Stimulated activated CD4-positive, alpha-beta T cell treated with anti-CD3 and anti-CD28 coated beads, Interleukin-12 subunit alpha, Interleukin-12 subunit beta, amount 100 ng/mL, for 24 hours (primary cell): ENCODE data around the gene PDE11A.
"Not testable (repeated sequence)": the region's sequence is repeated elsewhere in the genome, so short reads cannot be mapped to it uniquely, and the experiment has no call there.

ENCODE experiments used
- DNase-seq, 2 experiments: peaks; one replicate each; pipeline ENCODE4 v3.0.0-alpha.2; 2020; ENCODE audit warnings: low read depth in 2 of 2

The PDE11A gene

DNA sequence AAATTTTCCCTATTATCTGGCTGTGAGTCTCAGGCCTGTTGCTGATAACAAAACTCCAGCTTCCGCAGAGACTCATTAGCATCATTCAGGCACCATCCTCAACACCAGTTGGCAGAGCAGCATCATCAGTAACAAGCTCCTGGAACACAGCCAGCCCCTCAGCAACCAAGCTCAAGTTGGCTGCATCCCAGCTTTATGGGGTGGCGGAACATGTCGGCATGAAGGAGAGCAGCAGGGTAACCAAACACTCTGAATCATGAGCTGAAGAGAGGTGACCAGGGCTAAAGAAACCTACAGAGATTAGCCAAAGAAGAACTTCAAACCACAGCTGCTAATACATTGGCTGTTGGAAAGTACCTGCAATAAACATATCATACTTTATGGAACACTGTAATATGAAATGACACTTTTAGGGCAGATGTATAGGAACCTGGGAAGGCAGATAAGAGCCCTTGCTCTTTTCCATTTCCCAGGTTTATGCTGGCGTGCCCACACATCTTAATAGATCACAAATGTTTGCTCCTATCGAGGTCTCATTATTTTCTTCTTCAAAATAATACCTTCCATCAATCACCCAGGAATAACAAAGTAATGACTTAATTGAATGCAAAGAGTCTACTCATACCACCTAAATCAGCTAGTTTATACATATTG lies 63.8 kb downstream of the PDE11A start:
- no peak for DNase-seq

DNA sequence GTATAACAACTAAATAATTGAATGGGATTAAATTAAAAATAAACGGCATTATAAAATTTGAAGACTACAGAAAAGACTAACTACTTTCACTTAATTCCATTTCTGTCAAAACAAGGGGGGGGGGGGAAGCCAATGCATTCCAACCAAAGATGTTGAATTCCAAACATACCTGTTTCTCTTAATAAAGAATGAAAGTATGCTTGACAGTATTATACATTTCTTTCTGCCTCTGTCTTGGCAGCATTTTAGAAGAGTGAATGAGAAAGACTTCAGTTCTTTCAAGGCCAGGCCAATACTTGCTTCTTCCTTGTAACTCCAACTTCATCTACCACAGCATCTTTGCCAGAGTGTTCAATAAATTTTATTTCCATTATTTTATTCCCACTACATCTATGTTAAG lies 65.9 kb downstream of the PDE11A start:
- DNase-seq: no peak

DNA sequence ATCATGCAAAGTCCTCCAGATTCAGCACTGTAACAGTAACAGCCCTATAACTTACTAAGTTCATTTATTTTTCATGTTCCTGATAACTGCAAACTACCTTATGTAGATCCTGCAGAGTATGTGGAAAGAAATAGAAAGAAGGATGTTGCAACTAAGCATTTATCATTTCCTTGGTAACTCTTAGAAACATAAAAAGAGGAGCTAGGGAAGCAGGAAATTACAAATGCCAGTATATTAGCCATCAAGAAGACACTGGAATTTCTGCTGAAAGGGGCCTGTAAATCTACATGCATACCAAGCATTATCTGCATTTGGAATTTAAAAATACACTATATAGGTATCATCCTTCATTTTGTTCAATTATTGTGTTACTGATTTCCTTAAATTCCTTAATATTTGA lies 66.8 kb downstream of the PDE11A start:
- DNase-seq: no peak

DNA sequence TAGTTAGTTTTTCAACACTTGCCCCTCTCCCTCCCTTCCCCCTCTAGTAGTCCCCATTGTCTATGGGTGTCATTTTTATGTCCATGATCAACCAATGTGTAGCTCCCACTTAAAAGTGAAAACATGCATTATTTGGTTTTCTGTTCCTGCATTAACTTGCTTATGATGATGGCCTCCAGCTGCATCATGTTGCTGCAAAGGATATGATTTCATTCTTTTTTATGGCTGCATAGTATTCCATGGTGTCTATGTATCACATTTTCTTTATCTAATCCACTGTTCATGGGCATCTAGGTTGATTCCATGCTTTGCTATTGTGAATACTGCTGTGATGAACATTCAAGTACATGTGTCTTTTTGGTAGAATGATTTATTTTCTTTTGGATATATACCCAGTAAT lies 70.5 kb downstream of the PDE11A start:
- no peak for DNase-seq

DNA sequence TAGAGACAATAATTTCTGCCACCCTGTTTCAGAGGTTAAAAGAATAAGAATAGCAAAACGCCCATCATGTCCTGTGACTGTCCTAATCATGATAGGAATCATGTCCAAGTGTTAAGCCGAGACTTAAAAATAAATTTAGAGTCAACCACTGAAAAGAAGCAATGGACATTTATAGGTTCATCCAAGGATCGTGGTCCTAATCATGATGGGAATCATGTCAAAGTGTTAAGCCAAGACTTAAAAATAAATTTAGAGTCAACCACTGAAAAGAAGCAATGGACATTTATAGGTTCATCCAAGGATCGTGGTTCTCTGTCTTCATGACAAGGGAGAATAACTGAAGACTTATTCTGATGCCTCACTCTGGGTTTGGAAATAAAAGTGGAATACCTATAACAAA lies 73.6 kb downstream of the PDE11A start:
- DNase-seq: no peak

DNA sequence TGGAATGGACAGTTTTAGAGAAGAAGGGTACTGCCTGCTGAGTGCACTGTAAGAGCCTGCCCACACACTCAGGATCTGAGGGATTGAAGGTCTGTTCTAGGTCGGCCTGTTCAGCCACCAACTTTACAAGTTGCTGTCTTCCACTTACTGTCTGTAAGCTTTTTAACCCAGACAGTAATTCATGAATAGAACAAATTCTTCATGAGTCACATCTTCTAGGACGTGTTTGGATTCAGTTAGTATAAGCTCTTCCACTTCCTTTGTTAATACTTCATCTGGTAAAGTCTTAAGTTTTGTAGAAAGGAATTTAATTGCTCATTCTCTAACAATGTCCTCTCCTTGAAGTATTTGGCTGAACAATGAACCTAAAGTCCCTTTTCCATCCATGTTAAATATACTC lies 74.6 kb downstream of the PDE11A start:
- no peak for DNase-seq

DNA sequence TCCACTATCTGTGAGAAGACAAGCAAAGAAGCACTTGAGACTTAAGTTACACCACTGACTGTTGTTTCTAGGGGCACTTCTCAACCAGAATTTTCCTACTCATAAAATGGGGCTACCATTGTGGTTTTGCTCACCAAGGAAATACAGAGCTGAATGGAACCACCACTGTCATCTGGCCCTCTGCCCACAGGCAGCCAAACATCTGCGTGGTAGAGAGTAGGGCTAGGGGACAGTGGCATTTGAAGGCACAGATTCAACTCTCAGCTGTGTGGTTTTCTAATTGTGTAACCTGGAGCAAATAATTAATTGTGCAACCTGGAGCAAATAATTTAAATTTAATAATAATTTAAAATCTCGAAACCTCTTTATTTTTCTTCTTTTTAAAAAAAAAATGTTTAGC lies 79.6 kb downstream of the PDE11A start:
- no peak for DNase-seq

DNA sequence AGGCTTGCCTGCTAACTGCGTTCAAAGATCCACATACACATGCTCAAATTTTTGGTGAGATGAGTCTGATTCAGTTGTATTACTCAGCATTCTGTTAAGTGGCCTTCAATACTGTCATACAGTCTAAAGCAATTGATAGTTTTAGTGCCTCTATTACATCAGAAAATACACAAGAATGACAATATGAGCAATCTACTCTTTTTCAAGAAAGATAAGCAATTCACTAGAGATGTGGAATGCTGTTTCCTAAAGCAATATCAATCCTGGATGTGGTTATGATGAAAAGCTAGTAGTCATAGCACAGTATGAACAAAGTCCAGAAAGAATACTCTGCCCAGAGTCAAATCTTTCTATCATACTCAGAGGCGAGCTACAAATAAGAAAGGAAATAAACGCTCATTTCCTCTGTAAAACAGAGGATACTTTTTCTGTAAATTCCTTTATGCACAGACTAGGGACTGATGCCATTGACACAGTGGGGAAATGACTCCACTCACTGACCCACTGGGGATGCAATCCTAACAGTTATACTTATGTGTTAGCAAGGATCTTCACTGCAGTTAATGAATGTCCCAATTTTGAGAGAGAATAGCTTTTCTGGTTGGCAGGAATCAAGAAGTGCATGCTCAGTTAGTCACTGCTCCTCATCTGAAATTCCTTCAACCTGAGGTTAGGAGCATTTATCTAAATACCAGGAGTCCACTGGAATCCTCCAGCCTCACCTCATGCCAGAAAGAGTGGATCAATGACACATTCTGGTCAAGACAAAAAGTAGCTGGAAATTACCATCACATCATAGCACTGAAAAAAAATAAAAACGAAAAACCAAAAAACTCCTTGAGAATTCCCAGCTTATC lies 83.3 kb downstream of the PDE11A start:
- DNase-seq: no peak

DNA sequence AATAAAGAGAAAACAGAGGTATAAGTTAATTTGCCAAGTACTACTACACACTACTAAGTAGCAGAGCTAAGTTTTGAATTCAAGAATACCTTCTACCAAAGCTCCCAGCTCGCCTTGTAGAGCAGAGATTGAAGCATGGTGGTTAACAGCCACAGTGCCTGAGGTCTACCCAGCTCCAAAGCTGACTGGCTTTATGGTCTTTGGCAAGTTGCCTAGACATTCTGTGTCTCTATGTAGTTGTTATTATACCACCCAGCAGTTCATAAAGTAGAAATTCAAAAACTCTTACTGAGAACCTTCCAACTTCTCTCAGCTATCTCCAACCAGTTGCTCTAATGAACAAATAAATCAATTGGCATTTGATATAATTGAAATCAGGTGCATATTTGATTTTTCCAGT lies 87.8 kb downstream of the PDE11A start:
- DNase-seq: no peak

DNA sequence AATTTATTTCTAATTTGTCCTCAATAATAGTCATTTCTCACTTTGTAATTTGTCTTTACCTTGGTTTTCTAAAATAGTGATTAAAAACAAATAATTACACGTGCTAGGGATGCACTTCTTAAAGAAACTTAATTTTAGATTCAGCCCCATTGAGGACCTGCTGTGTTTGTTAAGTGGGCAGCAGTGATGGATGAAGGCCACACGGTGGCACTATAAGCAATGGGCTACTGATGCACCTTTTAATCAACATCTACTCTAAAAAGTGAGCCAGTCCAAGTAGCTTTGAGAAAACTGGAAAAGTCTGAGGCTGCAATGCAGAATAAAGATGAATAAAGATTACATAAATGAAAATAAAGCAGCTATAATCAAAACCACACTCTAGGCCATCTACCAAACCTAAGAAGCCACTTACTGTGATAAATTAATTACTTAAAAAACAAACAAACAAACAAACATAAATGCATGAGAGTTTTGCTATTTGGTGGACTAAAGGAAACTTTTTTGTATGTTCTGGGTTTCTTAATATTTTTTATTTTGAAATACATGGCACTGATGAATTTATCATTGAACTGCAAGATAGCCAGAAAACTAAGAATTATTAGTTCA lies 89.3 kb downstream of the PDE11A start:
- DNase-seq: no peak

DNA sequence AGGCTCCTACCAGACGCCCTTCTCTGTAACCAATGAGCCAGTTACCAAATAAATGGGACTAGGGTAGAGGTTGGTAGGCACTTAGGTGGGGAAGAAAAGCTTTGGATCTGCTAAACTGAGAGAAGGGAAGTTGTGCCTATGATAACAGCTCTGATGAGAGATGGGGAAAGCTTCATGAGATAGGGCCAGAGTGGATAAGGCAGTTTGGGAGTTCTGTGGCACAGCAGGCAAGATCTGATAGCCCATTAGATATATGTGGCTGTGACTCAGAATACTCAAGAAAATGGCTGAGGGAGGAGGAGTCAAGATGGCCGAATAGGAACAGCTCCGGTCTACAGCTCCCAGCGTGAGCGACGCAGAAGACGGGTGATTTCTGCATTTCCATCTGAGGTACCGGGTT lies 99.8 kb downstream of the PDE11A start:
- DNase-seq: no peak

DNA sequence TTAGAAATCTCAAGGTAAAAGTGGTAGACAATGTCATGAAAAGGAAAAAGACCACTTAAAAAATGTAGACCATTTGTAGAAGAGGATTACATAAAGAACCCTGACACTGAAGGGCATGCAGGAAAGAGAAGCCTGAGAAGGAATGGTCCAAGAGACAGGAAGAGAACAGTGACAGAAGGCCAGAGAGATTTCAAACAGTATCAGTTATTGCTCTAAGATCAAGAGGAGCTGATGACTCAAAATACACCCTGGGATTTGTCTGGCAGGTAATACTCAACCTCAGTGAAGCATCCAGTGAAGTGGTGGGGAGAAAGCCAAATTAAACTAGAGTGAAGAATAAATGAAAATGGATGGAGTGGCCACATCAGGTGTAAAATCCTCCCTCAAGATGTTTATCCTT lies 100.5 kb downstream of the PDE11A start:
- no peak for DNase-seq

DNA sequence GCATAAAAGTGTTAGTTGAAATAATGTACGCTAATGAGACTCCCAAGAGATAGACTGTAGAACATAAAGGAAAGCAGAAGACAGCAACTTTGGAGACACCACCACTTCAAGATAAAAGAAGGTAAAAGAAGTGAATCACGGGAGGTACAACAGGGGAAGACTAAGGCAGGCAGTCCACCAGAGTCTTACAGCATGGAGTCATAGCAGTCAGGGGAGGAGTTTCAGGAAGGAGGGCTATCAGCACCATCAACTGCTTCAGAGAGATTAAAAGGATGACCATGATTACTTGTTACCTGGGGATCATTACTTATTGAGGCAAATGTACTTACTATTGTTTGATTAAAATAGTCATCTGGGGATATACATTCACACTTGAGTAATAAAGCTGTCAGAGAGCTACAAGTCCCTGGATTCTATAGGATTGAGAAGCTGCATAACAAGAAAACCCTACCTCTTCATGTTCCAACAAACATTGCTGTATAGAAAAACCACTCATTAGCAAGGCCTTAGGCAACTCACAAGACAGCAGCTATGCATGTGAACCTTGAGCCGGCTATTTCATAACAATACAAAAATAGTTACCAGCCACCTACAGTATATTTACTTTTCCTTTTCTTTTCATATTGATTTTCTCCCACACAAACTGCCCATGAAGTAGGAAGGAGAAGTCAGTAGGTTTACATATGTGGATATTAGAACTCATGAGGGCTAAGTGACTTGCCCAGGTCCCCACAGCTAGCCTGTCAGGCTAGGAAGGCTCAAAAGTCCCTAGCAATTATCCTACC lies 101.7 kb downstream of the PDE11A start:
- no peak for DNase-seq

DNA sequence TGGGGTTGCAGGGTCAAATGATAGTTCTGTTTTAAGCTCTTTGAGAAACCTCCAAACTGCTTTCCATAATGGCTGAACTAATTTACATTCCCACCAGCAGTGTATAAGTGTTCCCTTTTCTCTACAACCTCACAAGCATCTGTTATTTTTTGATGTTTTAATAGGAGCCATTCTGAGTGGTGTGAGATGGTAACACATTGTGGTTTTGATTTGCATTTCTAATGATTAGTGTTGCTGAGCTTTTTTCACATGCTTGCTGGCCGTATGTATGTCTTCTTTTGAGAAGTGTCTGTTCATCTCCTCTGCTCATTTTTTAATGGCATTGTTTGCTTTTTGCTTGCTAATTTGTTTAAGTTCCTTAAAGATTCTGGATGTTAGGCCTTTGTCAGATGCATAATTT lies 107.7 kb downstream of the PDE11A start:
- no peak for DNase-seq

DNA sequence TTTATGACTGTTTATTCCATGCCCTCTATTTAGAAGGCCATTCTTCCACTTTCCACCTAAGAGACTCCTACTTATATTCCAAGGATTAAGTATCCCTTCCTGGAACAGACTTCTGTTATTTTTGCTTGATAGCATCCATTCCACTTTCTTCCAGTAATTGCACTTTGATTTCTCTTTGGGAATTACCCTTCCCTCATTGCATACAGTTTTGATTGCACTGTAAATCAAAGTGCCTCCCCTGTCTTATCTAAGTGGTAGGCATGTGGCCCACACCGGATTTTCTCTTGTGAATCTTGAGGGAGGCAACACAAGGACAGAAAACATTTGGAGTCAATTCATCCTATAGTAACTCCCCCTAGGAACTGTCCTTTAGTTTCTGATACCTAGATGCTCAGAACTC lies 120.4 kb downstream of the PDE11A start:
- no peak for DNase-seq

DNA sequence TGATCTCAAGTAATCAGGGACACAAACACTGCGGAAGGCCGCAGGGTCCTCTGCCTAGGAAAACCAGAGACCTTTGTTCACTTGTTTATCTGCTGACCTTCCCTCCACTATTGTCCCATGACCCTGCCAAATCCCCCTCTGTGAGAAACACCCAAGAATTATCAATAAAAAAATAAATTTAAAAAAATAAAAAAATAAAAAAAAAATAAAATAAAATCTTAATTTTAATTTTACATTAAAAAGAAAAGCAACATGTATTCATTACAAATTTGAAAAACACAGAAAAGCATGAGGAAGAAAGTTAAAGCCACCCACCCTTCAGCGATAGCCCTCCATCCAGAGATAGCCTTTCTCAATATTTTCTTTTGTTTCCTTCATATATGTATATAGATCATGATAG lies 125.0 kb downstream of the PDE11A start:
- not testable (repeated sequence) for DNase-seq

DNA sequence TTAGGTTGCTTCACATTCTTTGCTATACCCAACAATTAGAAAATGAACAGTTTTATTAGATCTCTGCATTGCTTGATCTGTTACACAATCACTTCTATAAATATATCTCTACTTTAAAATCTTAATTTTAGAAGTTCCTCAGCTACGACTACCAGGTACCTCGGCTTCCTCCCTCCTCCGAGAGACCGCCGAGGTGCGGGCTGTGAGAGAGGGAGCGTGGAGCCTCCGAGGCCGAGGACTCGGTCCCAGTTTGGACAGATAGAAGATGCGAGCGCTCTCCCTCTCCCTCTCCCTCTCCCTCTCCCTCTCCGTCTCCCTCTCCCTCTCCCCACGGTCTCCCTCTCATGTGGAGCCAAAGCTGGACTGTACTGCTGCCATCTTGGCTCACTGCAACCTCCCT lies 128.0 kb downstream of the PDE11A start:
- DNase-seq: not testable (repeated sequence)

DNA sequence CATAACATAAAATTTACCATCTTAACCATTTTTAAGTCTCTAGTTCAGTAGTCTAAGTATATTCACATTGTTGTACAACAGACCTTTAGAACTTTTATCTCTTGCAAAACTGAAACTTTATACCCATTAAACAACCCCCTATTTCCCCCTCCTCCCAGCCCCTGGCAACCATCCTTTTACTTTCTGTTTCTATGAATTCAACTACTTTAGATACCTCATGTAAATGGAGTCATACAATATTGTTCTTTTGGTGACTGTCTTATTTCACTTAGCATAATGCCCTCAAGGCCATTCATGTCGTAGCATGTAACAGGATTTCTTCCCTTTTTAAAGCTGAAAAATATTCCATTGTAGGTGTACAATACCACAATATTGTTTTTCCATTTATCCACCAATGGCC lies 129.8 kb downstream of the PDE11A start:
- DNase-seq: no peak

DNA sequence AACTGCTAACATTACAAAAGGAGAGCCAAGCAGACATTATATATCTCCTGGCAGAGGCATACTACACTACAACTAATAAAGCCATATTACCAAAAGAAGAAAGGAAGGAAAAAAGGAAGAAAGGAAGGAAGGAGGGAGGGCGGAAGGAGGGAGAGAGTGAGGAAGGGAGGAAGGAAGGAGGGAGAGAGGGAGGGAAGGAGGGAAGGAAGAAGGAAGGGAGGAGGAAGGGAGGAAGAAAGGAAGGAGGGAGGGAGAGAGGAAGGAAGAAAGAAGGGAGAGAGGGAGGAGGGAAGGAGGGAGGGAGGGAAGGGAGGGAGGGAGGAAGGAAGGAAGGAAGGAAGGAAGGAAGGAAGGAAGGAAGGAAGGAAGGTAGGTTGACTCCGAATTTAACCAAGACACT lies 133.4 kb downstream of the PDE11A start:
- DNase-seq: no peak

DNA sequence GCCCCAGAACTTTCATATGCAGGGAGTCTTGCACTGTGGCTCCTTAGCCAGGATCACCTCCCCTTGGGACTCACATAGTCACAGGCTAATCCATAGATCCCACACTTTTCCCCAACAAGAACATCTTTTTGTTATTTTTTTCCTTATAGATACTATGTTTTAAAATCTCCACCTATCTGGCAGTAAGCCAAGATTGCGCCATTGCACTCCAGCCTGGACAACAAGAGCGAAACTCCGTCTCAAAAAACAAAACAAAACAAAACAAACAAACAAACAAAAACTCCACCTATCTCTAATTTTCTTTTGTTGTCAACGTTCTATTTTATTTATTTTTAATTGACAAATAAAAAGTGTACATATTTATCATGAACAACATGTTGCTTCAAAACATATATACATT lies 141.7 kb downstream of the PDE11A start:
- no peak for DNase-seq

DNA sequence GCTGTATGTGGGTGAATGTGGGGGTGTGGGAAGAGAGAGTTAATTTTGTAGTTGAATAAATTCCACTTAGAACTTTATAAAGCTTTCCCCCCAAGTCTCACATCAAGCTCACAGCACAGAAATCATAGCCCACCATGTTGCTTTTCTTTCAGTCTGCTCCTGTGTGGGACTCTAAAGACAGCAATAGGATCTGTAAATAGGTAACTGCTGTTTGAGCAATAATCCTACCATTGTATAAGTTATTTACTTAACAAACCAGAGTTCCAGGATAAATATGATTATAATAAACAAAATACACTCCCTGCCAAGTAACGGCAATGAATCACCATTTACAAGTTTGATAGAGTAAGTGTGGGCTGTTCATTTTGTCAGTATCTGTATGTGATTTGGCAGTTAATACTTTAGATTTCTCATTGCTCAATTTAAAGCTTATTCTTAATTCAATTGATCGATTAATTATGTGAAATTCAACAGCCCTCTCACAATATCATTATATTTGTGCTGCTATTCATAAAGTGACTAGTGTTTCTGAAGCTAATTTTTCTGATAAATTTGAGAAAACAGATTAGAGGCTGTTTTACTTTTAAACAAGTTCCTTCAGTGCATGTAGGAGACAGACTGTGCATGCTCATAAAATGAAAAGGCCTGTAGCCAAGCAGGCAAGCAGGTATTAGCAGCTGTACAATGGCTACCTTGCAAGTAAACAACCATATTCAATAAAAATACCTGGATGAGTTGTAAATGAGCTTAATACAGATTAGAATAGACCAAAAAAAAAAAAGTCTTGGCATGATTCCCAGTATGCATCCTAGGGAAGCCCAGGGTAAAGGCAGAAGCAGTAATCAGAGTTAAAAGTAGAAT lies 142.7 kb downstream of the PDE11A start:
- DNase-seq: no peak
